Endometrium (tissue), 2 donors: Measurements from ENCODE around the gene RAPGEF4.

Experiments used
- FAIRE-seq: peaks from 2 replicates; lab custom pipeline; 2012; peaks lifted over from hg19 to GRCh38; lab: Jason Lieb, UNC
- donor health status: control.
- donor health status: control.

Gene RAPGEF4

DNA sequence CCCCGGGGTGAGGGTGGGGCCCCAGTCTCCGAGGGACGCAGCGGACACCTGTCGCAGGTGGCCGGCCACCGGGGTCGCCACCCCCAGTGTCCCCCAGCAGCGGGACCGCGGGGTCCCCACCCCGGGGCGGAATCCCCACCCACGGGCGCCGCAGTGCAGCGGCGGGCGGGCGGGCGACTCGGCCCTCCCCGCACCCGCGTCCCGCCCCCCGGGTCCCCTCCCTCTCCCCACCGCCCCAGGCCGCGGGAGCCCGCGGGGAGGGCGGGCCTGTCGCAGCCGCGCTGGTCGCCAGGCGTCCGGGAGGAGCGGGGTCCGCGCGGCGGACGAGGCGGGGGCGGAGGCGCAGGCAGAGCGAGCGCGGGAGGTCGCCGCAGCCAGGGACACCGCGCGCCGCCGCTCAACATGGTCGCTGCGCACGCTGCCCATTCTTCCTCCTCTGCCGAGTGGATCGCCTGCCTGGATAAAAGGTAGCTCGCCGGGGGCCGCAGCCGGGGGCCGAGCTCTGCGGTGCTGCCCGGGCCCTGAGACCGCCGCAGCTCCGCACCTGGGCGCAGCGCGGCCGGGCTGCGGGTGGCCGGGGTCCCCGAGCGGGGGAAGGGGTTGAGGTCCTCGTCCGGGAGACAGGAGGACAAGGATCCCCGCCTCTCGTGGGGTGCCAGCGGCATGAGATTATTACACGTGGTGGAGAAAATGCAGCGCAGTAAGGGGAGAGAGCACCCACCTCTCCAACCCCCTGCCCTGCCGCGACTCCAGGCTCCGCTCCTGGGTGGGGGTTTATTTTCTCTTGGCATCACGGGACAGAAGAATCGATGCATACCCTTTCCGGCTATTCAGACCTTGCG, at the start of gene RAPGEF4:
Gene RAPGEF4 (plus strand): TSS at position 264 of the 842 bp plus-strand sequence. CDS start 139 bp downstream, at position 403.
- FAIRE-seq = no peak

DNA sequence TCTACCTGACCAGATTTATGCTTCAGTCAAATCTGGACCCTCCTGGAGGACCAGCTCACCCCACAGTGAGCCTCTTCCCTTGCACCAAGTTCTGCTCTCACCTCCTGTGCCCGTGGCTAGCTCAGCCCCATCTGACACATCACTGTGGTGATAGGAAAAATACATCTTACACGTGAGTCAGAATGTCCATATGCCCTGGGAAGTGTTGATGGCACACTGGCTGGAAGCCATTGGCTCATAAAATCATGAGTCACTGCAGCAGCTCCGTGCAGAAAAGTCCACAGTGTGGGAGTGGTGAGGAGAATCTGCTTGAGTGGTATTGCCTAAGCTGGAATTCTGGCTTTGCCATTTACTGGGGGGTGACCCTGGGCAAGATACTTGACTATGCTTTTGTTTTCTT, 42.6 kb upstream of the RAPGEF4 start:
- FAIRE-seq = no peak

DNA sequence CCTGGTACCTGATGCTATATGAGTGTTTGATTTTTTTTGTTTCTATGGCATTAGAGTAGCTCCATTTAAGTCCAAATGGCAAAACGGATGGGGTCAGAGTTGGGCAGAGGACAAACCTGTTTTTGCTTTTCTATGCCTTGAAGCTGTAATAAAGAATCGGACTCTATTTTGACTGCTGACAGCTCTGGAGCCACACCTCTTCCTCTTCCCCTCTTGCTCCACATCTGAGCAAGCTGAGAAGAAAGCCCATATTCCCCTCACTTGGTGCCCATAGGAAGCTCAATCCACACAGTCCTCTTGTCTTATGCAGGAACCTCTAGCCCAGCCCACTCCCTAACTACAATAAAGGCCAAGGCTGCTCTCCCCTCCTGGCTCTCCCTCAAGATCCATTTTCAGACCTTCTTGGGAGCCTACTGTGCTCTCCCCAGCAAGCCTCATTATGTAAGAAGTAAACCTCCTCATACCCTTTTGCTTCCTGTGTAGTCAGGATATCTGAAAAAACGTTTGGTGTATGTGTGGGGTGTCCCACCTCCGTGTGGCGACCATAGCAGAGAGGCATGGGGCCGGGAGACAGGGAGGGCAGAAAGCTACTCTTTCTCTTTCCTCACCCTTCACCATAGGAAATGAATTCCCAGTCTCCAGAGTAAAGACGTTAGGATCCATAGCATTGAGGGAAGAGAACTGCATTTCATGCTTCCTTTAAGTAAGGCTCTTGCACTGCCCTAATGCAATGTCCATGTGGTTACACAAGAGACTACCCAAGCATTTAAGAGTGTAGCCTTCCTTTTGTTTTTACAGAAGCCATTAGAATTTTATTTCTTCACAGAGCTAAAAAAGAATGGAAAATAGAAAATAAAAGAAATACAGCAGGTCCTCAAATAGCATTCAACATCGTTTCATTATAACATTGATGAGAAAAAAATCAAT, 41.9 kb upstream of the RAPGEF4 start:
- no peak for FAIRE-seq

DNA sequence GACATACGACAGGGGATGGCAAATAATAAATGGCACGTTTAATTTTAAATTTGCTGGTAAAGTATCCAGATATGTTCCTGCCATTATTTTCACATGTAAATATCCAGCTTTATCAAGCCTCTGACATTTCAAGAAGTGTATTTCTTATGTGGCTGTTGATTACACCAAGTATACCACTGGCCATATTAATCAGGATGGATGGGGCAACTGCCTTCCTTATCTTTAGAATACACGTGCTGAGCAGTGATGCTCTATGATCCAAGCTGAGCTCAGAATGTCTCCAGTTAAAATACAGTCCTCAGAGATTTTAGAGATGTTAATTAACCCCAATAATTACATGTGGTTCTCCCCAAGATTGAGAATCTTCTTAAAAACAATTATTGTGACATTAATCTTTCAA, 38.3 kb upstream of the RAPGEF4 start:
- FAIRE-seq = no peak

DNA sequence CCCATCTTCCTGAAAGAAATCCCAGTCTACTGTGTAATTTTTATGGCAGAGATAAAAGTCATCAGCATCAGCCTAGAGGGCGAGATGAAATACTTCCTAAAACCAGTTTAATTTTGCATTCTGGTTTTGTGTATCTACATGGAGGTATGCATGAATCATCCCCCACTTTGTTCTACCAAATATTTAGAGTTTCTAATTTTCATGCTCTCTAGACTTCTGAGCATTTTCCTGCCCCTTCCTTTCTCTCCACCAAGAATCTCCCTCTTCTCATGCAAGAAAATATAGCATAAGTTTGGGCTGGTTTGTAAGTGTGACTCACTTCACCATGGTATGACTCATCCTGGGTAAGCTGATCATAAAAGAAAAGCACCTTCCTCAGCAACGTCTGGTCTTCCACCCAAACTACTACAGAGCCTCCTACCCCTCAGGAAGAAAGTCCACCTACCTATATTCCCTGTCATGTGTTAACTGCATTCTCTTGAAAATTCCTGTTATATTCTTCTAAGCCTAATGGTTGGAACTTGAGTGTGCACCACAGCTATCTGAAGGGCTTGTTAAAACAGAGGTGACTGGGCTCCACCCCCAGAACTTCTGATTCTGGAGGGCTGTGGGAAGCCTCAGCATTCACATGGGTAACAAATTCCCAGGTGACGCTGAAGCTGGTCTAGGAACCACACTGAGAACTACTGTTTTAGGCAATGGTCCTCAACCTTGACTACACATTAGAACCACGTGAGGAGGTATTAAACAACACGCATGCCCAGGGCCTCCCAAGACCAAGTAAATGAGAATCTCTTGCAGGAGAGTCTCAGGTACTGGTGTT, 37.4 kb upstream of the RAPGEF4 start:
- no peak for FAIRE-seq

DNA sequence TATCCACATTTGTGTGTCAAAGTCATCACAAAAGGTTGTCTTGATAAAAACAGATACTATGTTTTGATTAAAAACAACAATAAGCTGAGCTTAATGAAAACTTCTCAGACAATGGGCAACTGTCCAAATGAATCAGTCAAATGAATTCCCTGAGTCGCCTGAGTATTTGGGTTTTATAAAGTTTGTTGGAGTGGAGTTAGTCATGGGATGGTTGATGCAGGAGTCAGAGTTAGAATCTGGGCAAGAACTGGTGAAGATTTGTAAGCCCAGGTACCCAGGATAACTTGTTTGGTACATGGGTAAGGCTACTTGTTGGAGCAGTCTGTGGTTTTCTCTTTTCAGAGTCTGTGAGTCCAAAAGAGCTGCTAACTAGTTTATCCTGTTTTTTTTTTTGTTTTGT, 34.4 kb upstream of the RAPGEF4 start:
- FAIRE-seq = no peak

DNA sequence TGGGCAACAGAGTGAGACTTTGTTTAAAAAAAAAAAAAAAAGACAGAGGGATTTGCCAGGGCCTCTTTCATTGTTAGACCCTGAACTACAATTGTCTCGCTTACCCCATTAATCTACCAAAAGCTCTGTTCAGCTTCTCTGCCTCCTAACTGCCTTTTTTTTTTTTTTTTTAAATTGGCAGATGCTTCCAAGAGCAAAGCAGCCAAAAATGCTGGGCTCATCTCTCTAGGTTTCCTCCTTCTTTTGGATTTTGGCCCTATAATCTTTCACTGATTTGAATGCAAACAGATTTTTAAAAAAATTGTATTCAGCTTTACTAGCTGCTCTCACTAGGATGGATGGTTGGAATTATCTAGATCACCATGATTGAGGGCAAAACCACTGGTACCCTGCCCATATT, 33.2 kb upstream of the RAPGEF4 start:
- FAIRE-seq = no peak

DNA sequence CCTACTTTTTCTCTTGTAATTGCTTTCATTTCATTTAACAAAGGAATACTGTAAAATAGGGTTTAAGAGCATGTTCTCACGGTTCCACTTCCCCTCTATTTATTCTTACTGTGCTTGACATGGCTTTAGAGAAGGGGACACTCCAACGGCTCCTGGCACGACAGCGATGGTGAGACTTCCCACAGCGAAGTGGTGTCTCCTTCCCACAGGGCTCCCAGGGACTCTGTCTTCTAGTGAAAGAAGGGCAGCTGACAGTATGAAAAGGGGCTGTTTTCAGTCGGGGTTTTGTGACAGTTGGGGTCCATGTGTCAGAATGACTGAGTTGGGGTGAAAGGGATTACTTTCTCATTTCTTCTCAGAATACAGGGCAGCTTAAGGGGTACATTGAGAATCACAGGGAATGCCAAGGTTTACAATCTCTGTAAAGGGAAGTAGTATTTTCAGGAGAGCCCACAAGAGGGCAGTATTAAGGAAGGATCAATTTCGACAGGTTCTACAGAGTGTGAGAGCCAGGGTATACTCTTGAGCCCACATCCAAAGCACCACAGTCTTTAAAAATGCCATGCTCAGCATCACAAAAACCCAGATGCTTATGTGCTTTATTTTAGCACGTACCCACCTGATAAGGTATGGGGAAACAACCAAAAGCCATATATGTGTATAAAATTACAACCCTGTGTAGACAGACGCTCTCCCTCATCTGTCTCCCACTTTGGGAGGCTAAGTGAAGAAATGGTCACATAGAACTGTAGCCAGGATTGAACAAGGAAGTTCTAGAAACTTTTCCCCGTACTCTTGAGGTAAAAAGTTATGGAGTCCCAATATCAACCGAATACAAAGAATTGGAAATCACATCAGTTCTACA, 31.3 kb upstream of the RAPGEF4 start:
- no peak for FAIRE-seq

DNA sequence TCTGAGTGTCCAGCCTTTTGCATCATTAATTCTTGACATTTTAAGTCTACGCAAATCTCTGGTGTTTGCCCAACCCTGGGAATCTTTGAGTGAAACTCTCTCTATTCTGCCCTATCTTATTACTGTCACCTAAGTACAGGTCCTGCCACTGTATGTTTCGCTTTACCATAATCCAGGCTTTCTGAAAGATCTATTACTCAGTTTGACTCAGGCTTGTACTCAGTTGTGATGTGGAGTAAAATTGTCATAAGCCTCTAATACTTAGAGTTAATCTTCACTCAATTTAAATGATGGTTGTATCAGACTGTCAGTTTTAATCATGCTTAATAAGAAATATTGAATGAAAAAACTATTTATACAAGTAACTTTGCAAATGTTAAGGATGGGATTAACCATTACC, 30.3 kb upstream of the RAPGEF4 start:
- no peak for FAIRE-seq

DNA sequence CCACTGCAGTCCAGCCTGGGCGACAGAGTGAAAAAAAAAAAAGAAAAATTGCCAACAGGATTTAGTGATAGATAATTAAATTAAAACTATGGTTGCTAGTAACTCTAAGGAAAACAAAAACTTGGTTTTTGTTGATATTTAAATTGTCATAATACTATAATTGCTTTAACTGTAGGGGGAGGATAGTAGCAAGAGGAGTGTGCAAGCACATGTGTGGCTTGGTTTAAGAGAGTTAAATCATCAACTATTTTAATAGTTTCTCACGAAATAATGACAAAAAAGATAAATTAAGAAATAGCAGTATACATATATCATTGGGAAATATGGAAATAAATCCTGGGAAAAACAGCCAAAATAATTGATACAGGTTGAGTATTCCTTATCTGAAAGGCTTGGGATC, 27.4 kb upstream of the RAPGEF4 start:
- no peak for FAIRE-seq

DNA sequence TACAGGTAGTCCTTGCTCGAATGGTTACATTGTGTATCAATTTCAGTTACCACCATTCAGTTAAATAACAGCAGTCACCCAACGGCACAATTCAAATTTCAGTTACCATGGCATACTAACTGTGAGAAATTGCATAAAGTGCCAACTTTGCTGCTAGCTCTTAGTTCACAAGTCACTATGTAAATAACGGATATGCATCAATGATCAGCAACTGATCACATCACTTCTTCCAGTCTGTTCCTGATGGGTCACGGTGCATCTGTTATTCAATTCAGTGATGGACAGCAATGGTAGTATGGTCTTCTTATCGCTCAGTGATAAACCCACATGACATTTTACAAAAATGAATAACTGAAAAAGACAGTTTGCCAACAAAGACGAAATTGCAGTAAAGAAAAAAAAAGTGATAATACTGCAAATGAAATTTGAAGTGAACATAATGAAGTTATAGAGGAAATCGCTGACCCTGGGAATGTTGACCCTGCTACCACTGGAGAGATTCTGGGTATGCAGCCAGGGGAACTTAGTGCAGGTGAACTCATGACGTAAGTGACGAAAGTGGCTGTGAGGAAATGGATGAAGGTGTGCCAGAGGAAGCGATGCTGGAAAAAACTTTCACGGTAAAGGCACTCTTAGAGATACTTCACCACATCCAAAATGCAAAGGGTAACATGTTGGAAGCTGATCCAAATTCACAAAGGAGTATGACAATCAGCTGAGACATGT, 25.9 kb upstream of the RAPGEF4 start:
- FAIRE-seq = no peak

DNA sequence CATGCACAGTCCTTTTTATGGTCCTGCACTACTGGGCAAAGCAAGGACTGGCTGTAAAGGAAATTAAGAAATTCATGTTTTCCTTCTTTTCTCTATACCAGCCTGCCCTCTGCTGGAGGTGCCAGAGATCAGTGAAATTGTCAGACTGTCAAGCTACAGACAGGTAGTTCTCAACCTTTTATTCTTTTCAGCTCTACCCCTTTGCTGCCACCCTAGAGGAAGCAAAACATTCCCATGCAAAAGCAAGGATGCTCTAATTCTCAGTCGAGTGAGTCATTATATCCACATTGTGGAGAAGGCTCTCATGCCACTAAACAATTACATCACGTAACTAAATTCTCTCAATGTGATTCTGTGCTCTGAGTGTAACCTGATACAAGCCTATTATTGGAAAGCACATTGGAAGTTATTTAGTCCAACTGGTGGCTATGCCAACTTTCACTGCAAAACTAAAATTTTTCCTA, 25.0 kb upstream of the RAPGEF4 start:
- FAIRE-seq = no peak

DNA sequence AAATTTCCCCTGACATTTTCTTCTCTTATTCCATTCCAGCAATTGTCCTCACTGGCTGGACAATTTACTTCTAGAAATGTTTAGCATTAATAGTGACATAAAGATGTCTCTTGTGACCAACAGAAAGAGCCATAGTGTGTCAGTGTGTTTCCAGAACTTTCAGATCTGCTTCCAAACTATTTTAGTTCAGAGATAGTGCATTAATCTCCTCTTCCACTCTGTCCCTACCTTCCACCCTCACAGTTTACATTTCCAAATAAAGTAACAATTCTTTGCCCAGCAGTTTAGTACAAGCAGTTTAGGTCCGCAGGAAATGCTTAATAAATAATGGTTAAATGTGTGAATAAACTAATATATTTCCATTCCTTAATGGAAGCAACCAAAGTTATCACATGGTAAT, 24.5 kb upstream of the RAPGEF4 start:
- FAIRE-seq = no peak

DNA sequence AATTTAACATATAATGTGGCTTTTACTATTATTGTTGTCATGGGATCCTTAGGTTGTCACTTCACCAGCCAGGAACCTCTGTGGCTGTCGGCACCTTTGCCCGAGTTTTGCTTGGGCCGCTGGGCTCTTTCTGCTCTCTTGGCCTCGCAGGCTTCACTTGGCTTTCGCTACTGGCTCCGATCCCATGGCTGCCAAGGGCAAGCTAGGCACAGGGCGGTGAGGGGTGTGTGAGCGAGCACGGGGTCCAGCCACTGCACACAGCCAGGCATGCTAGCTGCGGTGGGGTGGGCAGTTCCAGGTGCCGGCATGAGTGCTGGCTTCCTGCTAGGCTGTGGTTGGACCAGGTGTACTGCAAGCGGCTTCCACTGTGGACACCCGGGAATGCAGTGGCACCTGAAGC, 23.4 kb upstream of the RAPGEF4 start:
- no peak for FAIRE-seq

DNA sequence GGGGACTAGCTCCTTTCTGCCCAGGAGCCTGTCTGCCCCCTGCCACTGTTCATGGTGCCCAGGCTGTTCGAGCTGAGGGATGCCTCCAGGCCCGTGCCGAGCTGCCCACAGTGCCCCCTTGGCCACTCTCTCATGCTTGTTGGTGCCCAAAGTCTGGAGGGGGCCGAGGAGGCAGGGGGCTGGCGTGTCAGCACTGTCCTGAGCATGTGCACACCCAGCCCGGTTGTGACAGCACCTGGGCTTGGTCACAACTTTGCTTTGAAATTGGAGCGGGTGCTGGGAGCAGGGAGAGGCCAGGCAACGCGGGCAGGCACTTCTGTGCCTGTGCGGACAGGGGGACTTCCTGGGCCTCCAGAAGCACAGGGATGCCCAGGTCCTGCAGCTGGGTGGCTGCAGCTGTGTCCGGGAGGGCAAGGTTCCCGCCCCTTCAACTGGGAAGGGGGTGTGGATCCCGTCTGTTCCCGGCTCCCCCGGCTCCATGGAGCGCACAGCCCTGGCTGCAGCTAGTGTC, 22.2 kb upstream of the RAPGEF4 start:
- no peak for FAIRE-seq

DNA sequence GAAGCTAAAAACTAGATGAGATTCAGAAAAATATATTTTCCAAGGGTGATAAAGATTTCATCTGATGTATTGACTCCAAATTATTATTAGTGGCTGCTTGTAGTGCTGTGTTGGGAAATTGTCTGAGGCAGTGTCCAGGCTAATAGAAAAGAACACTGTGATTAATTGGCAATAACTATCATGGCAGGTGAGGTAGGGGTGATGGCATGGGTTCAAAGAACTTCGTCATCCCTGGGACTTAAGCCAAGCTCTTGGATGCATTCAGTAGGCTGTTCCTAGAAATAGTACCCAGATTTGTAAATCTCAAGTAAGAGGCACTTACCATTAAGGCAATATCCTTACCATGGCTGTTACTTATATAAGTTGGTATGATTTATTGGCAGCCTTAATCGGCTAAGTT, 13.2 kb upstream of the RAPGEF4 start:
- FAIRE-seq = no peak

DNA sequence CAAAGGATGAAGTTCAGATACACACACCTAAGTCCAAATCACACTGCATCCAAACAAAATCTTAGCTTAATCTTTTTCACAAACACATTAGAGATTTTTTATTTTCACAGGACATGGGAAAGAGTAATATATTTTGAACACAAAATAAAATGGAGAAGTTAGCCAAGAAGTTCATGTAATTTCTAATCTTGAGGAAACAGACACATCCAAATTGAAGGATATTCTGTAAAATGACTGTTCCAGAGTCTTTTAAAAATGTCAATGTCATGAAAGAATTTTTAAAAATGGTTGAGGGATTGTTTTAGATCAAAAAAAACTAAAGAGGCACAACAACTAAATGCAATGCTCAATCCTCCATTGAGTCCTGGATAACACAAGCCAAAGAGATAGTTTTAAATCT, 12.4 kb upstream of the RAPGEF4 start:
- FAIRE-seq = no peak

DNA sequence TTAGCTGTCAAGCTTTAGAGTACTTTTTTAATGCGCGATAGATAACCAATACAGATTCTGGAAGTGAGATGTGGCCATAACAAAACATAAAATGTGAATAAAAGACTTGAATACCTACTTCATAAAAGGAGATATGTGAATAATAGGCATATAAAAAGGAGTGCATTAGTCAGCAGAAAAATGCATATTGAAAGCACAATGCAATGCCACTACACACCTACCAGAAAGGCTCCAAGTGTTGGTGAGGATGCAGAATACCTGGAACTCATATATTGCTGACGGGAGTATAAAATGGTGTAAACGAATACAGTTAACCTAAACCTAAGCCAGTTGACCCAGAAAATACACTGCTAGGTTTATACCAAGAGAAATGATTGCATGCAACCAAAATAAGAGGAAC, 10.9 kb upstream of the RAPGEF4 start:
- FAIRE-seq = no peak

DNA sequence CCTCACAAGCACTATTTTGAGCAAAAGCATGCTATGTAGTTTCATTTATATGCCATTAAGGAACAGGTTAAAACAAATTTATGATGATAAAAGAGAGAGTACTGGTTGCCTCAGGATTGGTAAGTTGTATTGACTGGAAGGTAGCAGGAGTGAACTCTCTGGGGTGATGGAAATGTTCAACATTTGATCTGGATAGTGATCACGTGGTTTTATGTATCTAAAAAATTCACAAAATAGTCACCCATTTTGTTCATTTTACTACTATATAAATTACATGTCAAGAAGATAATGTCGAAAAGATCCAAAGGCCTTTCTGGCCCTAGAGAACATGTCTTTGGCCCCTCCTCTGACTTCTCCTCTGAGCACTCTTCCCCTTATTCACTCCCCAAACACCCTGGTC, 10.4 kb upstream of the RAPGEF4 start:
- no peak for FAIRE-seq

DNA sequence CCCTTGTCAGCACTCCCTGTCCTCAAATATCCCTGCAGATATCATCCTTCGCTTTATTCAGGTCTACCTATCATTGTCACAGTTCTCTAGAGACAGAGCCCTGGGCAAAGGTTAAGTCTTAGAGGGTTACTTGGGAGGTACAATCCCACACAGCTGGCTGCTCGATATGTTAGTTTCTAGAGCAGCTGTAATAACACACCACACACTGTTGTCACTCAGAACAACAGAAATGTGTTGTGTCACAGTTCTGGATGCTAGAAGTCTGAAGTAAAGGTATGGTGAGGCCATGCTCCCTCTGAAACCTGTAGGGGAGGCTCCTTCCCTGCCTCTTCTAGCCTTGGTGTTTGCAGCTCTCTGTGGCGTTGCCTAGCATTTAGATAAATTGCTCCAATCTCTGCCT, 9.9 kb upstream of the RAPGEF4 start:
- FAIRE-seq = no peak
